H9 (cell line): Measurements from ENCODE around the gene RLN3. TPM values are rescaled to one million over a fixed set of nuclear protein-coding genes. Genes with fewer than 3 reads are reported as not detected.
A peak's percentile ranks its signal among the peaks of the same experiment; 100 is the strongest.

Source experiments
- DNase-seq: peaks from one replicate; pipeline ENCODE4 v3.0.0-alpha.2; 2017
- H2AFZ ChIP-seq: one replicate; pipeline ENCODE4 v1.6.1; 2013; ENCODE audit warnings: mild to moderate bottlenecking, low read length, control low read depth, moderate library complexity
- H2AK5ac ChIP-seq: 2 replicates; pipeline ENCODE4 v1.6.1; 2013; ENCODE audit warnings: low read length, control low read depth, mixed read lengths; ENCODE audit not compliant: insufficient read length
- H2BK120ac ChIP-seq: one replicate; pipeline ENCODE4 v1.6.1; 2013; ENCODE audit warnings: low read depth, mild to moderate bottlenecking, low read length, control low read depth, inconsistent platforms; ENCODE audit not compliant: poor library complexity, severe bottlenecking
- H2BK12ac ChIP-seq: 2 replicates; pipeline ENCODE4 v1.6.1; 2013; ENCODE audit warnings: low read length, control low read depth, mixed read lengths, low read depth; ENCODE audit not compliant: insufficient read length
- H2BK15ac ChIP-seq: 2 replicates; pipeline ENCODE4 v1.6.1; 2013; ENCODE audit warnings: low read depth, low read length, control low read depth
- H2BK20ac ChIP-seq: one replicate; pipeline ENCODE4 v1.6.1; 2013; ENCODE audit warnings: low read depth, mild to moderate bottlenecking, low read length, control low read depth, inconsistent platforms; ENCODE audit not compliant: poor library complexity, severe bottlenecking
- H2BK5ac ChIP-seq: 2 replicates; pipeline ENCODE4 v1.6.1; 2013; ENCODE audit warnings: low read length, control low read depth, mixed read lengths; ENCODE audit not compliant: insufficient read length
- H3K14ac ChIP-seq: 2 replicates; pipeline ENCODE4 v1.6.1; 2013; ENCODE audit warnings: low read length, control low read depth; ENCODE audit not compliant: insufficient read depth
- H3K18ac ChIP-seq: 2 replicates; pipeline ENCODE4 v1.6.1; 2013; ENCODE audit warnings: low read depth, mild to moderate bottlenecking, mixed read lengths, low read length, control low read depth; ENCODE audit not compliant: insufficient read length
- H3K23ac ChIP-seq: 2 replicates; pipeline ENCODE4 v1.6.1; 2013; ENCODE audit warnings: low read length, control low read depth, mixed read lengths, low read depth; ENCODE audit not compliant: insufficient read length
- H3K23me2 ChIP-seq: 2 replicates; pipeline ENCODE4 v1.6.1; 2013; ENCODE audit warnings: low read depth, mild to moderate bottlenecking, mixed read lengths, low read length, control low read depth; ENCODE audit not compliant: insufficient read length, poor library complexity, severe bottlenecking
- H3K27ac ChIP-seq: 2 replicates; pipeline ENCODE4 v1.5.1; 2013; ENCODE audit warnings: low read length, control low read depth, mixed read lengths, low read depth; ENCODE audit not compliant: insufficient read length
- H3K27me3 ChIP-seq: 2 replicates; pipeline ENCODE4 v1.6.1; 2013; ENCODE audit warnings: low read length, control low read depth, inconsistent platforms; ENCODE audit not compliant: insufficient read depth
- H3K4ac ChIP-seq: 2 replicates; pipeline ENCODE4 v1.6.1; 2013; ENCODE audit warnings: low read depth, mild to moderate bottlenecking, control low read depth, inconsistent platforms, low read length, moderate library complexity
- H3K4me1 ChIP-seq: 2 replicates; pipeline ENCODE4 v1.6.1; 2013; ENCODE audit warnings: low read length, control low read depth, inconsistent platforms; ENCODE audit not compliant: insufficient read depth
- H3K4me2 ChIP-seq: 2 replicates; pipeline ENCODE4 v1.6.1; 2013; ENCODE audit warnings: low read length, control low read depth, mixed read lengths; ENCODE audit not compliant: insufficient read length, insufficient read depth
- H3K56ac ChIP-seq: 2 replicates; pipeline ENCODE4 v1.6.1; 2013; ENCODE audit warnings: low read depth, mild to moderate bottlenecking, mixed read lengths, low read length, control low read depth; ENCODE audit not compliant: insufficient read length
- H3K79me1 ChIP-seq: 2 replicates; pipeline ENCODE4 v1.6.1; 2013; ENCODE audit warnings: low read depth, mild to moderate bottlenecking, moderate library complexity, low read length, control low read depth, inconsistent platforms; ENCODE audit not compliant: insufficient read depth, poor library complexity, severe bottlenecking
- H3K79me2 ChIP-seq: 2 replicates; pipeline ENCODE4 v1.6.1; 2013; ENCODE audit warnings: low read length, control low read depth, inconsistent platforms; ENCODE audit not compliant: insufficient read depth
- H3K9ac ChIP-seq: 2 replicates; pipeline ENCODE4 v1.6.1; 2013; ENCODE audit warnings: low read length, control low read depth, mixed read lengths; ENCODE audit not compliant: insufficient read length; ENCODE audit errors: extremely low read depth
- H3K9me3 ChIP-seq: one replicate; pipeline ENCODE4 v1.6.1; 2013; ENCODE audit warnings: low read depth, low read length, inconsistent platforms; ENCODE audit not compliant: control insufficient read depth
- H3T11ph ChIP-seq: one replicate; pipeline ENCODE4 v1.6.1; 2013; ENCODE audit warnings: mild to moderate bottlenecking, low read length, control low read depth, inconsistent platforms
- H4K20me1 ChIP-seq: one replicate; pipeline ENCODE4 v1.6.1; 2013; ENCODE audit not compliant: control insufficient read depth, insufficient read length, insufficient read depth
- H4K5ac ChIP-seq: 2 replicates; pipeline ENCODE4 v1.6.1; 2013; ENCODE audit warnings: low read depth, mild to moderate bottlenecking, mixed read lengths, low read length, control low read depth; ENCODE audit not compliant: insufficient read length
- H4K8ac ChIP-seq: replicated peaks from 2 replicates; pipeline ENCODE4 v1.6.1; 2013; ENCODE audit warnings: low read length, control low read depth, mixed read lengths, low read depth; ENCODE audit not compliant: insufficient read length
- H4K91ac ChIP-seq: 2 replicates; pipeline ENCODE4 v1.6.1; 2013; ENCODE audit warnings: low read depth, mild to moderate bottlenecking, moderate library complexity, mixed read lengths, low read length, control low read depth; ENCODE audit not compliant: insufficient read length
- H3K27ac Mint-ChIP-seq, 3 experiments: 2 replicates in 2 of 3; 3 replicates in 1 of 3; pipeline ENCODE4 v1.8.0; 2020 to 2021; ENCODE audit warnings: mixed read lengths in 3 of 3, mild to moderate bottlenecking in 1 of 3, moderate library complexity in 1 of 3
- H3K27me3 Mint-ChIP-seq: 2 replicates; pipeline ENCODE4 v1.8.0; 2021; ENCODE audit warnings: low read depth, mild to moderate bottlenecking, moderate library complexity, mixed read lengths
- H3K36me3 Mint-ChIP-seq, 3 experiments: 2 replicates in 2 of 3; 3 replicates in 1 of 3; pipeline ENCODE4 v1.8.0; 2020 to 2021; ENCODE audit warnings: low read depth in 3 of 3, mixed read lengths in 3 of 3; ENCODE audit not compliant: insufficient read depth in 1 of 3
- H3K4me1 Mint-ChIP-seq, 2 experiments: 2 replicates each; pipeline ENCODE4 v1.8.0; 2020; ENCODE audit warnings: mixed read lengths in 2 of 2
- H3K4me3 Mint-ChIP-seq, 2 experiments: 2 replicates in 1 of 2; 3 replicates in 1 of 2; pipeline ENCODE4 v1.8.0; 2020 to 2021; ENCODE audit warnings: mild to moderate bottlenecking in 2 of 2, mixed read lengths in 2 of 2, moderate library complexity in 1 of 2
- H3K9me3 Mint-ChIP-seq, 2 experiments: 2 replicates in 1 of 2; 3 replicates in 1 of 2; pipeline ENCODE4 v1.8.0; 2020; ENCODE audit warnings: mild to moderate bottlenecking in 2 of 2, mixed read lengths in 2 of 2, moderate library complexity in 1 of 2
- WGBS: extraction: QIAGEN DNeasy Blood & Tissue Kit; methylation state at CpG from one replicate; pipeline ENCODE4 v1.1.7; 2013; ENCODE audit warnings: missing lambda C conversion rate, low lambda C conversion rate, mixed read lengths; ENCODE audit not compliant: insufficient read length; ENCODE audit errors: extremely low coverage; 5-methylcytosine and 5-hydroxymethylcytosine counted together
- total RNA-seq: library from RNA; stranded (reverse); gene quantifications from 2 replicates; pipeline ENCODE4 v1.2.1, GENCODE V29; 2021
- TF ChIP-seq, protein P1 (sequence below): fragments of 200-600 bp; sonication (generic); conservative IDR thresholded peaks from 3 replicates; pipeline ENCODE4 v1.8.0; 2021; ENCODE audit warnings: antibody characterized with exemption, mild to moderate bottlenecking

Gene RLN3
- total RNA-seq, 1 experiment from 2014 or later = not detected

DNA sequence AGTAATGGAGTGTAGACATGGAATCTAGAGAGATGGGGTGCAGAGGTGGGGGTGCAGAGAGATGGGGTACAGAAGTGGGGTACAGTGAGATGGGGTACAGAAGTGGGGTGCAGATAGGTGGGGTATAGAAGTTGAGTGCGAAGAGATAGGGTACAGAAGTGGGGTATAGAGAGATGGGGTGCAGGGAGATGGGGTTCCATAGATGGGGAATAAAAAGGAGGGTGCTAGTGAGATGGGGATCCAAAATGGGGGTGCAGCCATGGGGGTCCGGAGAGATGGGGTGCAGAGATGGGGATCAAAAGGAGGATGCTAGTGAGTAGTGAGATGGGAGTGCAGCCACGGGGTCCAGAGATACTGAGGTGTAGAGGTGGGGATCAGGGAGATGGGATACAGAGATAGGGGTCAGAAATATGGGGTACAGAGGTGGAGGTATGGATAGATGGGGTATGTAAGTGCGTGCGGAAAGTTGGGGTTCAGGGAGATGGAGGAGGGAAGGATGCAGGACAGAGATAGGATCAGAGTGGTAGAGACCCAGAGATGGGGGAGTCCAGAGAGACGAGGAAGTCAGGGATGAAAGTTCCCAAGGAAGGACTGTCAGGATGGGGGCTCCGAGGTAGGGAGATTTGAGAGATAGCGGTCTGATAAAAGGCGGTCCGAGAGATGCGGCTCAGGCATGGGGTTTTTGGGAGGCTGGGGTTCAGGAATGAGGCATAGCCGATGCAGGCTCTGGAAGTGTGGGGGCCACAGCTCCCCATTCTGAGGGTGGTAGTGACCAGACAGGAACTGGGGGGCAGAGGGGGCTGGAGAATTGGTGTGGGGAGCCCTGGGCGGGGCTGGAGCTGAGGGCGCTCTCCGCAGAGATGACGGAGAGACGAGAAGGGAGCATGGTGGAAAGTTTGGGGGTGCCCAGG is 30.5 kb downstream of the RLN3 start:
- no peak for DNase-seq
- Histone ChIP-seq H3K9me3 (no peaks in the 10 kb centered on the region), H3K79me2 (no peaks in the 10 kb centered on the region), H2AK5ac (no peak overlapping the region), H4K20me1 (no peaks in the 10 kb centered on the region), H3K23me2 (peaks cover 6% of the 10 kb centered on the region), H2BK5ac (no peak overlapping the region), H3K27me3 (peaks cover 8% of the 10 kb centered on the region), H4K5ac (no peak overlapping the region), H3K18ac (no peak overlapping the region), H4K8ac (no peak overlapping the region), H4K91ac (no peak overlapping the region), H2BK15ac (no peak overlapping the region), H3K4me1 (no peaks in the 10 kb centered on the region; the same call in 1 of the 2 replicates), H3K23ac (no peak overlapping the region), H3K27ac (no peak overlapping the region), H3T11ph (no peak overlapping the region), H3K4me2 (peak overlapping the region; percentile 38), H3K9ac (no peak overlapping the region), H3K14ac (no peak overlapping the region), H2AFZ (no peak overlapping the region), H2BK120ac (no peak overlapping the region), H3K79me1 (no peaks in the 10 kb centered on the region), H3K4ac (no peak overlapping the region), H3K56ac (no peak overlapping the region), H2BK20ac (no peak overlapping the region), H2BK12ac (no peak overlapping the region)
- WGBS = 100% methylated on average over 1 of the region's 17 CpGs
- TF ChIP-seq, protein P1, sequence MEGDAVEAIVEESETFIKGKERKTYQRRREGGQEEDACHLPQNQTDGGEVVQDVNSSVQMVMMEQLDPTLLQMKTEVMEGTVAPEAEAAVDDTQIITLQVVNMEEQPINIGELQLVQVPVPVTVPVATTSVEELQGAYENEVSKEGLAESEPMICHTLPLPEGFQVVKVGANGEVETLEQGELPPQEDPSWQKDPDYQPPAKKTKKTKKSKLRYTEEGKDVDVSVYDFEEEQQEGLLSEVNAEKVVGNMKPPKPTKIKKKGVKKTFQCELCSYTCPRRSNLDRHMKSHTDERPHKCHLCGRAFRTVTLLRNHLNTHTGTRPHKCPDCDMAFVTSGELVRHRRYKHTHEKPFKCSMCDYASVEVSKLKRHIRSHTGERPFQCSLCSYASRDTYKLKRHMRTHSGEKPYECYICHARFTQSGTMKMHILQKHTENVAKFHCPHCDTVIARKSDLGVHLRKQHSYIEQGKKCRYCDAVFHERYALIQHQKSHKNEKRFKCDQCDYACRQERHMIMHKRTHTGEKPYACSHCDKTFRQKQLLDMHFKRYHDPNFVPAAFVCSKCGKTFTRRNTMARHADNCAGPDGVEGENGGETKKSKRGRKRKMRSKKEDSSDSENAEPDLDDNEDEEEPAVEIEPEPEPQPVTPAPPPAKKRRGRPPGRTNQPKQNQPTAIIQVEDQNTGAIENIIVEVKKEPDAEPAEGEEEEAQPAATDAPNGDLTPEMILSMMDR = no peak
- peaks cover 46% of the 10 kb centered on the region for H3K27me3 Mint-ChIP-seq
- no peaks in the 10 kb centered on the region; a peak in 2 of 5 replicates for H3K9me3 Mint-ChIP-seq
- peaks cover 0 to 4% (median 2%) of the 10 kb centered on the region in 3 experiments; a peak in 3 of 7 replicates for H3K36me3 Mint-ChIP-seq
- peaks cover 9 to 23% of the 10 kb centered on the region in 2 experiments for H3K4me1 Mint-ChIP-seq
- H3K27ac Mint-ChIP-seq = no peak overlapping the region
- H3K4me3 Mint-ChIP-seq = peak overlapping the region; percentile 69 to 93
